Measurements from ENCODE around the gene PSMG4.

Gene PSMG4

DNA sequence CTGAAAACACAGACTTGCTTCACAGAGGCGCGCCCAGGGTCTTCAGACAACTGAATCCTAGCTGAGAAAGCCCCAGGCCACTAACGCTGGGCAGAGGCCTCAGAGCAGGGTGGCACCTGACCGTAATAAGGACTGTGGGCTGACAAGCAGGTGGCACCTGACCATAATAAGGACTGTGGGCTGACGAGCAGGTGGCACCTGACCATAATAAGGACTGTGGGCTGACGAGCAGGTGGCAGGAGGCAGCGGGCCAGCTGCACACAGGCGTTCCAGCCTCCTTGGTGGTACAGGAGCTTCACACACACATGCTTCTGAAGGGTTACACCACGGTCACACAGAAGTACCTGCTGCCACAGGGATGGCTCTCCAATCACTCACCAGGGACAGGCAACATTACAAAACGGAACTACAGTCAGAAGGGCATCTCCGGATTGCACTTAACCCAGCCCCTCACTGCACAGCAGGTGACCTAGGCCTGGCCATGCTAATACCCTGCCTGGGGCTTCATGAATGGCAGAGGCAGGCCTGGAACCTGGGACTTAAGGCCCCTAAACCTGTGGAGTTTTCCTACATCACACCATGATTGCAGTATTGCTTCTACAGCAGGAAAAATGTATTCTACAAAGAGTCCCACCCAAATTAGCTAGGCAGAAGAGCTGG, 50.8 kb downstream of the PSMG4 start:
- DNase-seq (ENCODE audit: low read depth): no peak

DNA sequence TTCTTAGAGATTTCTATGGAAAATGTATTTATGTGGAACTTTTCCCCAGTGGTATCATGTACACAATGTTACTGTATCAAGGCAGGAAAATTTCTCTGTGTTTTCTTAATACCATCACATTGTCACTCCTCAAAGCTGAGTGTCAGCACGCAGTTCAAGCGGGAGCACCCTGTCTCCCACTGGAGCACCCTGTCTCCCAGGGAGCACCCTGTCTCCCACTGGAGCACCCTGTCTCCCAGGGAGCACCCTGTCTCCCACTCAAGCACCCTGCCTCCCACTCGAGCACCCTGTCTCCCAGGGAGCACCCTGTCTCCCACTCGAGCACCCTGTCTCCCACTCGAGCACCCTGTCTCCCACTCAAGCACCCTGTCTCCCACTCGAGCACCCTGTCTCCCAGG, 51.3 kb downstream of the PSMG4 start:
- no peak for DNase-seq (ENCODE audit: low read depth)

DNA sequence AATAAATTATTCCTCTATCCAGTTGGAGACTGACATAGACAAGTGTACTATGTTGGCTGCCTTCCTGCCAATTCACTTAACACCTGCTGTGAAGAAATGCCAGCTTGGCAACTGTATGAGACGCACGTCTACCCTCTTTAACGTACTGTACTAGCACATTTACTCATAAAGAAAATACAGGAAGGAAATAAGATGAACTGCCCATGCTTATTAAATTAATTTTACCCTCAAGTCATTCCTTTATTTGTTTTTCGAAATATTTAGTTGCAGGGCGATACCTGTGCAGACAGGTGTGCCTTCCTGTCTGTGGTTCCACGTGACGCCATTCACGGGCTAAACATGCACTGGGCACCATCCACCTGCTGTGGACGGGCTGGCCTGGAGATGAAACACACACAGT, 52.0 kb downstream of the PSMG4 start:
- no peak for DNase-seq (ENCODE audit: low read depth)

DNA sequence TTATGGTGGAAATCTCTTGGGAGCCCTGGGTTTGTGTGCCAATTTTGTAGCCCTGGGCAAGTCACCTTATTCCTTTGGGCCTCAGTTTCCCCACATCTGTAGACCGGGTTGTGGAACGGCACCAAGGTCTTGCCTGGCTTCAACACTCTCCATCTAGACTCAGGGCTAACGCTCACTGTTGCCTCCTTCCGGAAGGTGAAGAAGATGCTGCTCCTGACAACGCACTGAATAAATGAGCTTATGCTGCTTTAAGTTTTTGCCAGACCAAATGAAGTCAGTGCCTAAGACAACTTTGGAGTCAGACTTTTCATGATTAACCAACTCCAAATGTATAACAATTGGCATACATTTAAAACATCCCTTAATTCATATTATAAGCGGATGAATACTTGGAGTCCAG, 53.1 kb downstream of the PSMG4 start:
- DNase-seq (ENCODE audit: low read depth): no peak

DNA sequence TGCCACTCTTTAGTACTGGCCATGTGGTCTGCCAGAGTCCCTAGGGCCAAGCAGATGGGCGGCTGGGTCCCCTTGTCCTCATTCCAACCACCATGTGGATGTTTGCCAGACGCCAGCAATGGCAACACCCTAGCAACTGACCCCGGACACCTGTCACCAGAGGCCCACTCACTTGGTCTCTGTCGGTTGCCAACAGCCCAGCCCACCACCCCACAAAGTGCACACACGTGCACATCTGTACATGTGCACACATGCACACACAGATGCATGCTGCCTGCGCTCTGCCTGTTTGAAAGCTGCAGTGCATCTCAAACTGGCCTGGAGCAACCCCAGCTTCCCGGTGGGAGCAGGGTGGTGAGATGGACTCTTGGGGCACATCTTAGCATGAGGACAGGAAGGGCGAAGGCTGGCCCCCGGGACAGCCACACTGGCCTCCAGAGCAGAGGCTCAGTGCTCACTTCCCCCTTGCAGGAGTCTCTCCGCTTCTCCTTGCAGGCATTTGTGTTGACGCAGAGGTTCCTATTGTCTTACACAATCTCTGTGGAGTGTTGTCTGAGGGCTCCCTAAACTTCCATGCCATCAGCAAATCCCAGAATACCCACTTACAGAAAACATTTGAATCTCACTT, 54.0 kb downstream of the PSMG4 start:
- no peak for DNase-seq (ENCODE audit: low read depth)

DNA sequence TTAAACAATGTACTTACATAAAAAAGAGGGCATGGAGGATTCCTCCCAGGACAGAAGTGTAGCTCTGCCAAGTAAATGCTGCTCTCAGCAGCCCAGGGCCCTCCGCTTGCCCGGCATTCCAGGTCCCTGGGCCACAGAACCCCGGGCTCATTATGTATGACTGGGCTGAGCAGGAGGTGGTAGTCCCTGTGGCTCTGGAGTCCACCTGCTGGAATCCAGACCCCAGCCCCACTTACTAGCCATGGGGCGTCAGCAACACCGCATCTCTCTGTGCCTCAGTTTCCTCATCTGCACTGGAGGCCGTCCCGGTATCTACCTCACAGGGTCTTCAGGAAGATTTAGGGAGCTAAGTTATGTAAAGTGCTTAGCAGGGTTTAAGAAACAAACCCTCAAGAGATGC, 55.4 kb downstream of the PSMG4 start:
- no peak for DNase-seq (ENCODE audit: low read depth)

DNA sequence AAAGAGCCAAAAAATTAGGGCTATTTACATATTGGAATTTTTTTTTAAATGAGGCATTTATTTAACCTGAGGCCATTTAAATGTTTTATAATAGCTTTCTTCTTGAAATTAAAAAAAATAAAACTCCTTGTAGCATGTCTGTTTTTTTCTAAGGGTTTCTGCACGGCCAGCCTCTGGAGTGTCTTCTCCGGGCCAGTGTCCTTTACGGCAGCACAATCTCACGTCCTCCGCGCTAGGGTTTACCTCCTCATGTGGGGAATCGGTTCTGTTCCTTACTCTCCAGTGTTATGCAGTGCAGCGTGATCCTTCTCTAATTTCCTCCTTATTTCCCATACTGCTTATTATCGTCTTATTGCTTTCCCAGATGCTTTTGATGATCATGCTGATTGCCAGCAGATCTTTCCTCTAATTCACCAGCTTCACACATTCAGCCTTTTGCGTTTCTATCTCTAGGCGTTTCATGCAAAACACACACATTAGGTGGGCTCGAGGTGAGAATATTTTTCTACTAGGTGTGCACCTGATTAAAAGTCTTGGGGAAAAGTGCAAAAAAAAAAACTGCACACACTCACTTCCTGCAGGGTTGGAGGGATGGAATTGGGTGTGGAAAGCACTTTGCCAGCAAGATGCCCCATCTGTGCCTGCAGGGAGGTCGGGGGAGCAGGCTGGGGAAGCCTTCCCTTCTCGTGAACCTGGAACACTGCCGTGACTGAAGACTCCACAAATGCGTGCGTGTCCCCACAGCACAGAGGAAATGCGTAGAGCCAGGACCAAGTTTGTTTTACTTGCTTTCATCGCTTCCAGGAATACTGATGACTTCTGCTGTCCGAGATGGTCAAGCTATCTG, 56.1 kb downstream of the PSMG4 start:
- DNase-seq (ENCODE audit: low read depth): no peak

DNA sequence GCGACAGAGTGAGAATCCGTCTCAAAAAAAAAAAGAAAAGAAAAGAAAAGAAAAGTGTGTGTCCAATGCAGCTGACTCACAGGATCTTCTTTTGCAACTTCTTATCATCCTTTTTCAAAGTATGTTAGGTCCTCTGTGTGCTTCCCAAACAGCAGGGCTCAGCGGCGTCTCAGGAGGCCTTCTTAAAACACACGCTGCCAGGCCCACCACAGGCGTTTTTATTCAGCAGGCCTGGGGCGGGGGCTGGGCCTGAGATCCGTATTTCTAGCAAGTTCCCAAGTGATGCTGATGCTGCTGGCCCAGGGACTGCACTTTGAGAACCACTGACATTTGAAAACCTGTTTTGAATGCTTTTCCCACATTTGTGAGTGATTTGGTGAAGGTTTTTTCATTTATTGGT, 57.1 kb downstream of the PSMG4 start:
- DNase-seq (ENCODE audit: low read depth): no peak

DNA sequence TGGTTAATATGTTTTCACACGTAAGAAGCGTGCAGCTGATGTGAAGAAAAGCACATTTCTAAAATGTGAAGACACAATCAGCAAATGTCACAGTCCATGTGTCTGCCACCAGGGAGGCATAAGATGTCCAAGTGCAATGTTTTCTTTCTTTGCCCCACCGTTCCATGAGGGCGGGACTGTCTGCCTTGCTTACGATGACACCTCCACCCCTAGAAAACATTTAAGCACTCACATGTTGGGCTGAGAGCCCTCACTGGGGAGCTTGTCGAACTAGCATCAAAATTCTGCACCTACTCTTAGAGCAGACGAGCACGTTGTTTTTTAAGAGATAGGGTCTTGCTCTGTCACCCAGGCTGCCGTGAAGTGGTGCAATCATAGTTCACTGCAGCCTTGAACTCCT, 57.6 kb downstream of the PSMG4 start:
- no peak for DNase-seq (ENCODE audit: low read depth)

DNA sequence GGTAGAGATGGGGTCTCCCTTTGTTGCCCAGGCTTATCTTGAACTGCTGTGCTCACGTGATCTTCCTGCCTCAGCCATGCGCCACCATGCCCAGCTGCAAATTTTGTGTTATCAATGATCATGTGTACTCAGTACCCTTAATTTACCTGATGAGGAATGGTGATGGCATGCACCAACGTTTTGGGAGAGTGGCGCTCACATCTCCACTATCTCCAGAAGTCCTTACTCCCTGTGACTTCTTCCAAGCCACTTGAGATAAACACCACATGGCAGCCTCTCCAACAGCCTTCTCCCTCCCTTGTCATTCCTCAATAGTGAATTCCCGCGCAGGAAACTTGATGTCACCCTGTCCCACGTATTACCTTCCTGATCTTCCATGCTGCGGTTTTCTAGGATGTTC, 58.1 kb downstream of the PSMG4 start:
- DNase-seq (ENCODE audit: low read depth): no peak
